Ammon's horn (tissue), 1 donor: Measurements from ENCODE around the gene SLC35B3.
"Not testable (repeated sequence)": the region's sequence is repeated elsewhere in the genome, so short reads cannot be mapped to it uniquely, and the experiment has no call there.

Experiments used
- DNase-seq: peaks from one replicate; pipeline ENCODE4 v3.0.0-alpha.2; 2016; ENCODE audit warnings: low spot score

SLC35B3 gene

GRCh38 chr6:8414844-8415243 is 20.5 kb downstream of the SLC35B3 start:
- no peak for DNase-seq

GRCh38 chr6:8405946-8406345 is 29.4 kb downstream of the SLC35B3 start:
- DNase-seq = not testable (repeated sequence)

- DNase-seq = no peak
Observed at GRCh38 chr6:8402546-8402945, 32.8 kb downstream of the SLC35B3 start.

- DNase-seq = no peak
Observed at GRCh38 chr6:8400663-8401062, 34.7 kb downstream of the SLC35B3 start.

- DNase-seq = no peak
Observed at GRCh38 chr6:8392569-8392968, 42.8 kb downstream of the SLC35B3 start.

GRCh38 chr6:8391934-8392333 is 43.4 kb downstream of the SLC35B3 start:
- no peak for DNase-seq

- no peak for DNase-seq
Observed at GRCh38 chr6:8389036-8389818, 46.1 kb downstream of the SLC35B3 start.

GRCh38 chr6:8387942-8388437 is 47.4 kb downstream of the SLC35B3 start:
- DNase-seq = no peak

- no peak for DNase-seq
Observed at GRCh38 chr6:8383584-8383983, 51.8 kb downstream of the SLC35B3 start.

GRCh38 chr6:8382434-8382833 is 52.9 kb downstream of the SLC35B3 start:
- DNase-seq = no peak

GRCh38 chr6:8375916-8376315 is 59.4 kb downstream of the SLC35B3 start:
- no peak for DNase-seq
